Middle frontal gyrus (tissue), 1 donor: Measurements from ENCODE around the gene CCDC88A.
"Not testable (repeated sequence)": the region's sequence is repeated elsewhere in the genome, so short reads cannot be mapped to it uniquely, and the experiment has no call there.

Experiments
- DNase-seq: peaks from one replicate; pipeline ENCODE4 v3.0.0-alpha.2; 2015; ENCODE audit warnings: low spot score; ENCODE audit errors: extremely low spot score

Gene CCDC88A

GRCh38 chr2:55241582-55241981, 178.1 kb downstream of the CCDC88A start:
- DNase-seq, result not testable (repeated sequence)

DNA sequence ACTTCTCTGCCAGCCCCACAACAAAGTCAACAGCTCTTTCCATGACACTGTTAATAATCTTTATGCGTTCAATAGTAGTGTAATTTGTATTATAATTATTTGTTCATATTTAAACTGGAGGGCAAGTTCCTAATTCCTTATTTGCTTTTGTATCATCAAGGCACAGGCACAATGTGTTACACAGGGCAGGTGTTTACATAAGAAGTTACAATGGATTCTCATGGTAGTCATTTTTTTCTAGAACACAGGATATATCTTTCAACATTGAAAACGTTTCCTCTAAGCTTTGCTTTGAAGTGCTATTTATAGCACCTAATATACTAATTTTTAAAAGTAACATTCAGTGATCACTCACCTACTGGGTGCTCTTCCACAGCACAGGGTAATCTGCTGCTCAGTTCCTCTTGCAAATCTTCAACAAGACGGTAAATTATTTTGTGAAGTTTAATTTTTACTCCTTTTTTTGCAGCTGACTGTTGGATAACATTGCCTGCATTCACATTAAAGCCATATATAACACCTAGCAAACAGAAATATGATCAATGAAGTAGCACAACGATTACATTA, 179.9 kb downstream of the CCDC88A start:
- DNase-seq, result no peak
